Inferior parietal cortex (tissue), 1 donor: Measurements from ENCODE around the gene C1QL3.

Source experiments
- DNase-seq: peaks from one replicate; pipeline ENCODE4 v3.0.0-alpha.2; 2016; ENCODE audit errors: extremely low spot score

Gene C1QL3

GRCh38 chr10:16521311-16522016 is at the start of gene C1QL3:
Gene C1QL3, minus strand, starts transcription at chr10:16521879. Its CDS starts 814 bp downstream, at chr10:16521065.
- DNase-seq: no peak

GRCh38 chr10:16570731-16571130 is 49.1 kb upstream of the C1QL3 start:
- no peak for DNase-seq

- DNase-seq: no peak
Observed at GRCh38 chr10:16566202-16566805, 44.6 kb upstream of the C1QL3 start.

- no peak for DNase-seq
Observed at GRCh38 chr10:16565604-16566003, 43.9 kb upstream of the C1QL3 start.

- no peak for DNase-seq
Observed at GRCh38 chr10:16562891-16563290, 41.2 kb upstream of the C1QL3 start.

GRCh38 chr10:16559236-16559773 is 37.6 kb upstream of the C1QL3 start:
- DNase-seq: no peak

- no peak for DNase-seq
Observed at GRCh38 chr10:16547973-16548372, 26.3 kb upstream of the C1QL3 start.

GRCh38 chr10:16545116-16545736 is 23.5 kb upstream of the C1QL3 start:
- peak; percentile 34 for DNase-seq

GRCh38 chr10:16544591-16544990 is 22.9 kb upstream of the C1QL3 start:
- no peak for DNase-seq

GRCh38 chr10:16544099-16544498 is 22.4 kb upstream of the C1QL3 start:
- no peak for DNase-seq

- no peak for DNase-seq
Observed at GRCh38 chr10:16536155-16536554, 14.5 kb upstream of the C1QL3 start.

- DNase-seq: no peak
Observed at GRCh38 chr10:16529853-16530252, 8.2 kb upstream of the C1QL3 start.

- no peak for DNase-seq
Observed at GRCh38 chr10:16527452-16527851, 5.8 kb upstream of the C1QL3 start.

GRCh38 chr10:16520900-16521299 is 779 bp downstream of the C1QL3 start:
- DNase-seq: no peak

- no peak for DNase-seq
Observed at GRCh38 chr10:16519908-16520861, 1.5 kb downstream of the C1QL3 start.

- no peak for DNase-seq
Observed at GRCh38 chr10:16519250-16519907, 2.3 kb downstream of the C1QL3 start.

GRCh38 chr10:16518822-16519221 is 2.9 kb downstream of the C1QL3 start:
- no peak for DNase-seq

GRCh38 chr10:16510843-16511242 is 10.8 kb downstream of the C1QL3 start:
- DNase-seq: no peak

- DNase-seq: no peak
Observed at GRCh38 chr10:16509996-16510395, 11.7 kb downstream of the C1QL3 start.

- DNase-seq: no peak
Observed at GRCh38 chr10:16505161-16505560, 16.5 kb downstream of the C1QL3 start.

GRCh38 chr10:16497911-16498310 is 23.8 kb downstream of the C1QL3 start:
- no peak for DNase-seq
